Adrenal gland (tissue), 5 donors: Measurements from ENCODE around the gene MGST2.

Experiments used
- POLR2A ChIP-seq, 2 donors: fragments of 450-650 bp; IDR thresholded peaks; one replicate each; pipeline ENCODE4 v1.6.1; 2017; ENCODE audit warnings: antibody characterized with exemption in 2 of 2, mild to moderate bottlenecking in 2 of 2, moderate library complexity in 1 of 2
- TF ChIP-seq, protein P1 (sequence below), 6 experiments: fragments of 450-650 bp in 4 of 6; fragments of 200-600 bp in 2 of 6; sonication (generic) in 1 of 6; IDR thresholded peaks; 1 replicate in 5 of 6; 2 replicates in 1 of 6; pipeline versions ENCODE4 v1.5.1 to v1.8.0; 2016 to 2021; ENCODE audit warnings: antibody characterized with exemption in 6 of 6, mild to moderate bottlenecking in 2 of 6, moderate library complexity in 1 of 6
- donor health status: DM: no; HTN: no; CAD: no.

DNA sequence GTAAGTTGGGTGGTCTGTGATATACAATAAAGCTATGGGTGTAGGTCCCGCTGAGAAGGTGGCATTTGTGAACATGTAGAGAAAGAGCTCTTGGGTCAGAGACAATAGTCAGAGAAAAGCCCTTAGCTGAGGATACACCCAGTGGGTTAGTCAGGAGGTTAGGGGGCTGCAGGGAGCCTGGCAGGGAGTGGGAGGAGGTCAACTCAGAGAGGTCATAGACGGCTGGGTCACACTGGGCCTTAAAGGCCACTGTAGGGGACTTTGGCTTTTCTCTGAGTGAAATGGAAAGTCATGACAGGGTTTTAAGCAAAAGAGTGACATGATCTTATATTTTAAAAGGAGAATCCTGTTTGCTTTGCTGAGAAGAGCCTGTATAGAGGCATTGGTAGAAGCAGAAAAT, 16.7 kb downstream of the MGST2 start:
- TF ChIP-seq POLR2A (IDR thresholded peaks at IDR 0.05) = no peak
- TF ChIP-seq, protein P1, sequence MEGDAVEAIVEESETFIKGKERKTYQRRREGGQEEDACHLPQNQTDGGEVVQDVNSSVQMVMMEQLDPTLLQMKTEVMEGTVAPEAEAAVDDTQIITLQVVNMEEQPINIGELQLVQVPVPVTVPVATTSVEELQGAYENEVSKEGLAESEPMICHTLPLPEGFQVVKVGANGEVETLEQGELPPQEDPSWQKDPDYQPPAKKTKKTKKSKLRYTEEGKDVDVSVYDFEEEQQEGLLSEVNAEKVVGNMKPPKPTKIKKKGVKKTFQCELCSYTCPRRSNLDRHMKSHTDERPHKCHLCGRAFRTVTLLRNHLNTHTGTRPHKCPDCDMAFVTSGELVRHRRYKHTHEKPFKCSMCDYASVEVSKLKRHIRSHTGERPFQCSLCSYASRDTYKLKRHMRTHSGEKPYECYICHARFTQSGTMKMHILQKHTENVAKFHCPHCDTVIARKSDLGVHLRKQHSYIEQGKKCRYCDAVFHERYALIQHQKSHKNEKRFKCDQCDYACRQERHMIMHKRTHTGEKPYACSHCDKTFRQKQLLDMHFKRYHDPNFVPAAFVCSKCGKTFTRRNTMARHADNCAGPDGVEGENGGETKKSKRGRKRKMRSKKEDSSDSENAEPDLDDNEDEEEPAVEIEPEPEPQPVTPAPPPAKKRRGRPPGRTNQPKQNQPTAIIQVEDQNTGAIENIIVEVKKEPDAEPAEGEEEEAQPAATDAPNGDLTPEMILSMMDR (IDR thresholded peaks at IDR 0.05) = no peak
